Measurements from ENCODE around the gene PAWR. TPM values are rescaled to one million over a fixed set of nuclear protein-coding genes. Genes with fewer than 3 reads are reported as not detected.

Gene PAWR
- total and polyA plus RNA-seq, 10 of the 15 experiments (the other 5 are each of a cell fraction or from before 2014, with no cell fraction given) = 8.1 to 70.6 (median 24.2) TPM

GRCh38 chr12:79617696-79618095 lies 73.1 kb downstream of the PAWR start:
- POLR2A ChIA-PET = interaction anchor here (4.2 kb wide), 1 partner anchor 70 kb away, joined by 29 read pairs; no protein-coding TSS in a partner anchor
- intact Hi-C loops (cut with micrococcal nuclease; ENCODE audit: unreplicated experiment) = loop anchor here (5.0 kb wide), 1 partner anchor 70 kb away; no protein-coding TSS in a partner anchor
- CTCF ChIA-PET = interaction anchor here (4.4 kb wide), 1 partner anchor 71 kb away, joined by 27 read pairs; the partner anchor contains the start of gene PAWR

More at GRCh38 chr12:79617696-79618095, 73.1 kb downstream of the PAWR start:
- Histone ChIP-seq H3K4me2 (ENCODE audit: control insufficient read depth, insufficient read depth) (no peak overlapping the region), H3K4me1 (ENCODE audit: control insufficient read depth, insufficient read depth, low read length) (peaks cover 6% of the 10 kb centered on the region), H3K9me3 (replicated peaks; ENCODE audit: control insufficient read depth, insufficient read depth, low read length) (no peaks in the 10 kb centered on the region; the same call in 2 of the 3 replicates), H3K27me3 (replicated peaks in 1 of 2; ENCODE audit: control insufficient read depth in 2 of 2, insufficient read depth in 2 of 2, low read length in 1 of 2) (no peaks in the 10 kb centered on the region), H3K4me3 (no peak overlapping the region), H3K36me3 (ENCODE audit: control insufficient read depth in 2 of 2, insufficient read depth in 2 of 2, low read length in 1 of 2) (peaks cover 5 to 8% of the 10 kb centered on the region in 2 experiments), H4K20me1 (ENCODE audit: control insufficient read depth, insufficient read depth) (no peaks in the 10 kb centered on the region), H3K9ac (ENCODE audit: control insufficient read depth, insufficient read depth, low read length) (no peak overlapping the region), H3K27ac (ENCODE audit: control insufficient read depth, insufficient read depth) (no peak overlapping the region), H3K79me2 (ENCODE audit: control insufficient read depth, insufficient read depth, low read length) (no peaks in the 10 kb centered on the region; the same call in 1 of the 2 replicates), H2AFZ (ENCODE audit: control insufficient read depth, low read depth, low read length) (no peak overlapping the region)
- WGBS (ENCODE audit: insufficient coverage, insufficient replicate concordance, low lambda C conversion rate, missing lambda C conversion rate) = 100% methylated on average over 4 of the region's 4 CpGs
- in situ Hi-C loops (cut with MboI) = no loop called here
- TF ChIP-seq SREBF1 (IDR thresholded peaks at IDR 0.05; ENCODE audit: low read length) (no peak), BRCA1 (IDR thresholded peaks at IDR 0.05; ENCODE audit: low read depth, low read length) (no peak), NFYA (IDR thresholded peaks at IDR 0.05; ENCODE audit: borderline replicate concordance, low read depth, low read length) (no peak), ATF7 (IDR thresholded peaks at IDR 0.05; ENCODE audit: low read depth) (no peak), SMC3 (IDR thresholded peaks at IDR 0.05; ENCODE audit: borderline replicate concordance, low read length) (no peak), ZSCAN29 (IDR thresholded peaks at IDR 0.05) (no peak), RFX5 (IDR thresholded peaks at IDR 0.05; ENCODE audit: low read depth, low read length) (no peak), TBL1XR1 (IDR thresholded peaks at IDR 0.05; ENCODE audit: low read depth, low read length) (no peak), POLR2AphosphoS5 (IDR thresholded peaks at IDR 0.05; ENCODE audit: low read length) (no peak), SIN3A (IDR thresholded peaks at IDR 0.05; ENCODE audit: low read depth, low read length) (no peak), ZBED1 (IDR thresholded peaks at IDR 0.05; ENCODE audit: borderline replicate concordance) (no peak), MEF2B (IDR thresholded peaks at IDR 0.05; ENCODE audit: partially characterized antibody, poor library complexity, severe bottlenecking) (no peak), KLF5 (IDR thresholded peaks at IDR 0.05; ENCODE audit: partially characterized antibody) (no peak), STAT1 (conservative IDR thresholded peaks at IDR 0.05) (no peak)
- ChIA-PET SMC1A (ENCODE audit: uncharacterized antibody, unreplicated experiment) (interaction anchor here (0.8 to 5.6 kb wide), 8 partner anchors 8 to 70 kb away, joined by 3 to 55 read pairs (median 4); partner anchors contain the start of gene PAWR), RAD21 (ENCODE audit: unreplicated experiment) (interaction anchor here (5.5 kb wide), 1 partner anchor 70 kb away, joined by 70 read pairs; the partner anchor contains the start of gene PAWR)
- no peak for DNase-seq (ENCODE audit: low read depth, low spot score)
- FAIRE-seq = no peak
- no TSS peak for BruUV-seq (replicated peaks)
- ATAC-seq = no peak
